Anterior cingulate cortex (tissue), 58 donors: ENCODE data around the gene CNTNAP2.
"Not testable (repeated sequence)": the region's sequence is repeated elsewhere in the genome, so short reads cannot be mapped to it uniquely, and the experiment has no call there.

Experiments used
- DNase-seq, 58 donors: peaks; one replicate each; lab custom pipeline; 2025; lab: John Stamatoyannopoulos, UW

CNTNAP2 gene

GRCh38 chr7:146844405-146844804, 727.8 kb downstream of the CNTNAP2 start:
- no peak for DNase-seq

GRCh38 chr7:146858690-146859089, 742.1 kb downstream of the CNTNAP2 start:
- DNase-seq: no peak

- DNase-seq: no peak
These were observed 745.1 kb downstream of the CNTNAP2 start for GRCh38 chr7:146861701-146862100.

- DNase-seq: no peak
These were observed 745.8 kb downstream of the CNTNAP2 start for GRCh38 chr7:146862415-146862814.

- no peak for DNase-seq
These were observed 748.0 kb downstream of the CNTNAP2 start for GRCh38 chr7:146864644-146865043.

- DNase-seq: peak in 1 of 58 donors; percentile 5
These were observed 749.1 kb downstream of the CNTNAP2 start for GRCh38 chr7:146865696-146866095.

- DNase-seq: no peak
These were observed 758.1 kb downstream of the CNTNAP2 start for GRCh38 chr7:146874722-146875121.

GRCh38 chr7:146875237-146875785, 758.7 kb downstream of the CNTNAP2 start:
- DNase-seq: no peak

- DNase-seq: no peak
These were observed 759.4 kb downstream of the CNTNAP2 start for GRCh38 chr7:146875981-146876380.

- DNase-seq: no peak
These were observed 759.8 kb downstream of the CNTNAP2 start for GRCh38 chr7:146876411-146876810.

GRCh38 chr7:146878901-146879300, 762.3 kb downstream of the CNTNAP2 start:
- DNase-seq: no peak

GRCh38 chr7:146885231-146885630, 768.6 kb downstream of the CNTNAP2 start:
- DNase-seq: no peak

- no peak for DNase-seq
These were observed 773.4 kb downstream of the CNTNAP2 start for GRCh38 chr7:146889806-146890555.

- DNase-seq: no peak
These were observed 775.5 kb downstream of the CNTNAP2 start for GRCh38 chr7:146892151-146892550.

GRCh38 chr7:146894927-146895326, 778.3 kb downstream of the CNTNAP2 start:
- DNase-seq: no peak

GRCh38 chr7:146902266-146902665, 785.7 kb downstream of the CNTNAP2 start:
- DNase-seq: no peak

- no peak for DNase-seq
These were observed 786.1 kb downstream of the CNTNAP2 start for GRCh38 chr7:146902728-146903127.

GRCh38 chr7:146905746-146906145, 789.1 kb downstream of the CNTNAP2 start:
- DNase-seq: not testable (repeated sequence)

- no peak for DNase-seq
These were observed 806.2 kb downstream of the CNTNAP2 start for GRCh38 chr7:146922782-146923181.

- no peak for DNase-seq
These were observed 810.2 kb downstream of the CNTNAP2 start for GRCh38 chr7:146926841-146927240.

- DNase-seq: no peak
These were observed 821.2 kb downstream of the CNTNAP2 start for GRCh38 chr7:146937836-146938235.

GRCh38 chr7:146943483-146943882, 826.9 kb downstream of the CNTNAP2 start:
- DNase-seq: no peak
